BLaER1 (cell line): ENCODE measurements around the gene UCN3.
"Not testable (repeated sequence)": the region's sequence is repeated elsewhere in the genome, so short reads cannot be mapped to it uniquely, and the experiment has no call there.

ENCODE experiments used
- H3K27ac ChIP-seq: shearing (Covaris generic); formaldehyde crosslinking; 2 replicates; pipeline ENCODE4 v1.8.1; 2022
- H3K27me3 ChIP-seq: shearing (Covaris generic); formaldehyde crosslinking; 2 replicates; pipeline ENCODE4 v1.8.1; 2022
- H3K36me3 ChIP-seq: shearing (Covaris generic); formaldehyde crosslinking; 2 replicates; pipeline ENCODE4 v1.8.1; 2022
- H3K4me1 ChIP-seq: shearing (Covaris generic); formaldehyde crosslinking; 2 replicates; pipeline ENCODE4 v1.8.1; 2022
- H3K4me2 ChIP-seq: shearing (Covaris generic); formaldehyde crosslinking; 2 replicates; pipeline ENCODE4 v1.8.1; 2022
- H3K4me3 ChIP-seq: shearing (Covaris generic); formaldehyde crosslinking; 2 replicates; pipeline ENCODE4 v1.8.1; 2022
- H3K9ac ChIP-seq: shearing (Covaris generic); formaldehyde crosslinking; 2 replicates; pipeline ENCODE4 v1.8.1; 2022
- H3K9me3 ChIP-seq: shearing (Covaris generic); formaldehyde crosslinking; 2 replicates; pipeline ENCODE4 v1.8.1; 2022
- H4K20me1 ChIP-seq: shearing (Covaris generic); formaldehyde crosslinking; 2 replicates; pipeline ENCODE4 v1.8.1; 2022
- Cebpa-rat ChIP-seq: shearing (Covaris generic); IDR thresholded peaks from 2 replicates; pipeline ENCODE4 v1.8.1; 2022

The UCN3 gene

GRCh38 chr10:5362873-5363272 lies 1.9 kb upstream of the UCN3 start:
- no peak for TF ChIP-seq Cebpa-rat
- Histone ChIP-seq H3K27ac (no peak overlapping the region), H3K9me3 (no peaks in the 10 kb centered on the region), H3K9ac (no peak overlapping the region), H3K27me3 (no peaks in the 10 kb centered on the region), H4K20me1 (no peaks in the 10 kb centered on the region), H3K36me3 (no peaks in the 10 kb centered on the region), H3K4me2 (no peak overlapping the region), H3K4me3 (no peak overlapping the region), H3K4me1 (no peaks in the 10 kb centered on the region)

GRCh38 chr10:5364374-5364773 lies 392 bp upstream of the UCN3 start:
- Histone ChIP-seq H3K27ac (no peak overlapping the region), H3K4me2 (no peak overlapping the region), H3K4me3 (no peak overlapping the region), H3K9me3 (no peaks in the 10 kb centered on the region), H3K9ac (no peak overlapping the region), H3K4me1 (no peaks in the 10 kb centered on the region), H4K20me1 (no peaks in the 10 kb centered on the region), H3K27me3 (no peaks in the 10 kb centered on the region), H3K36me3 (no peaks in the 10 kb centered on the region)
- TF ChIP-seq Cebpa-rat: no peak

- H4K20me1 ChIP-seq: no peaks in the 10 kb centered on the region
- no peaks in the 10 kb centered on the region; the same call in 1 of the 2 replicates for H3K9me3 ChIP-seq
- H3K9ac ChIP-seq: no peak overlapping the region
- H3K27me3 ChIP-seq: no peaks in the 10 kb centered on the region
- H3K4me2 ChIP-seq: no peak overlapping the region
- H3K4me3 ChIP-seq: no peak overlapping the region
- TF ChIP-seq Cebpa-rat: no peak
- H3K4me1 ChIP-seq: no peaks in the 10 kb centered on the region
- H3K36me3 ChIP-seq: no peaks in the 10 kb centered on the region
- H3K27ac ChIP-seq: no peak overlapping the region
Observed at GRCh38 chr10:5365928-5366327, 1.2 kb downstream of the UCN3 start.

GRCh38 chr10:5369362-5370158 lies 4.8 kb downstream of the UCN3 start:
- no peak overlapping the region for H3K4me3 ChIP-seq
- H3K27me3 ChIP-seq: no peaks in the 10 kb centered on the region
- no peaks in the 10 kb centered on the region; the same call in 1 of the 2 replicates for H3K9me3 ChIP-seq
- no peak for TF ChIP-seq Cebpa-rat
- H4K20me1 ChIP-seq: no peaks in the 10 kb centered on the region
- H3K9ac ChIP-seq: no peak overlapping the region
- no peak overlapping the region for H3K27ac ChIP-seq
- no peak overlapping the region for H3K4me2 ChIP-seq
- H3K36me3 ChIP-seq: no peaks in the 10 kb centered on the region
- H3K4me1 ChIP-seq: peaks cover 28% of the 10 kb centered on the region

GRCh38 chr10:5370493-5371352 lies 6.0 kb downstream of the UCN3 start:
- Histone ChIP-seq H3K4me3 (no peak overlapping the region), H4K20me1 (no peaks in the 10 kb centered on the region), H3K9me3 (no peaks in the 10 kb centered on the region; the same call in 1 of the 2 replicates), H3K27ac (no peak overlapping the region), H3K27me3 (no peaks in the 10 kb centered on the region), H3K4me1 (peaks cover 28% of the 10 kb centered on the region), H3K4me2 (no peak overlapping the region), H3K9ac (no peak overlapping the region), H3K36me3 (no peaks in the 10 kb centered on the region)
- TF ChIP-seq Cebpa-rat: no peak

- Histone ChIP-seq H3K4me2 (peak overlapping the region; percentile 76), H3K9ac (peak overlapping the region; percentile 29; the same call in 1 of the 2 replicates), H3K4me3 (no peak overlapping the region), H4K20me1 (no peaks in the 10 kb centered on the region), H3K9me3 (no peaks in the 10 kb centered on the region; the same call in 1 of the 2 replicates), H3K4me1 (peaks cover 28% of the 10 kb centered on the region), H3K27ac (peak overlapping the region; percentile 60), H3K36me3 (no peaks in the 10 kb centered on the region), H3K27me3 (no peaks in the 10 kb centered on the region)
- TF ChIP-seq Cebpa-rat: no peak
Observed at GRCh38 chr10:5373307-5373706, 8.5 kb downstream of the UCN3 start.

- Histone ChIP-seq H3K27ac (peak overlapping the region; percentile 60), H3K27me3 (no peaks in the 10 kb centered on the region), H4K20me1 (no peaks in the 10 kb centered on the region), H3K4me1 (peaks cover 28% of the 10 kb centered on the region), H3K9me3 (peaks cover under 1% of the 10 kb centered on the region), H3K36me3 (no peaks in the 10 kb centered on the region), H3K4me3 (no peak overlapping the region), H3K9ac (peak overlapping the region; percentile 29; the same call in 1 of the 2 replicates), H3K4me2 (peak overlapping the region; percentile 76)
- no peak for TF ChIP-seq Cebpa-rat
Observed at GRCh38 chr10:5373891-5374611, 9.3 kb downstream of the UCN3 start.

GRCh38 chr10:5376450-5376849 lies 11.7 kb downstream of the UCN3 start:
- Histone ChIP-seq H3K4me1 (peaks cover 25% of the 10 kb centered on the region), H3K4me2 (no peak overlapping the region), H3K9ac (no peak overlapping the region), H3K4me3 (no peak overlapping the region), H3K36me3 (no peaks in the 10 kb centered on the region), H3K27ac (no peak overlapping the region), H3K27me3 (no peaks in the 10 kb centered on the region), H4K20me1 (no peaks in the 10 kb centered on the region), H3K9me3 (peaks cover 5% of the 10 kb centered on the region)
- TF ChIP-seq Cebpa-rat: no peak

GRCh38 chr10:5379202-5379601 lies 14.4 kb downstream of the UCN3 start:
- not testable (repeated sequence) for H3K9me3 ChIP-seq, H3K27ac ChIP-seq, H3K9ac ChIP-seq, H3K4me1 ChIP-seq, H3K27me3 ChIP-seq, H4K20me1 ChIP-seq, H3K36me3 ChIP-seq, H3K4me3 ChIP-seq, H3K4me2 ChIP-seq

- not testable (repeated sequence) for H3K27ac ChIP-seq, H3K9me3 ChIP-seq, H4K20me1 ChIP-seq, H3K27me3 ChIP-seq, H3K4me2 ChIP-seq, H3K4me1 ChIP-seq, H3K36me3 ChIP-seq, H3K4me3 ChIP-seq, H3K9ac ChIP-seq
Observed at GRCh38 chr10:5380395-5380794, 15.6 kb downstream of the UCN3 start.
